ENCODE results near the gene ISOC2.
"Not testable (repeated sequence)": the region's sequence is repeated elsewhere in the genome, so short reads cannot be mapped to it uniquely, and the experiment has no call there.

ISOC2 gene

DNA sequence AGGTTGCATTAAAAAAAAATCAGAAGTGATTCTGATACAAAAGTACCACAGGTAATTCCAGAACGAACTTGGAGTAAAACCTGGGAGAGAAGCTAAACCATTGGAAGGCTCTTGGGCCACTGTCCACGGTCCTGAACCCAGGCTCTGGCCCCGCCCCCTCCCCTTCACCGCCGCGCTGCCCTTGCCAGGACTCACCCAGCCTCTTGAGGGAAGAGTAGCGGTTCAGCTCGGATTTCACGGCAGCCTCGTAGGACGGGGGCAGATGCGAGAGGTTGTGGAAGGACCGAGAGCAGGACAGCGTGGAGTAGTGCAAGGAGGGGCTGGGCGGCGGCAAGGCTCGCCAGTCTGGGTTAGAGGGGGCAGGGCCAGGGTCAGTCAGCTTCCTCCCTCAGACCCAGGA is 24.0 kb downstream of the ISOC2 start:
- DNase-seq, result no peak

DNA sequence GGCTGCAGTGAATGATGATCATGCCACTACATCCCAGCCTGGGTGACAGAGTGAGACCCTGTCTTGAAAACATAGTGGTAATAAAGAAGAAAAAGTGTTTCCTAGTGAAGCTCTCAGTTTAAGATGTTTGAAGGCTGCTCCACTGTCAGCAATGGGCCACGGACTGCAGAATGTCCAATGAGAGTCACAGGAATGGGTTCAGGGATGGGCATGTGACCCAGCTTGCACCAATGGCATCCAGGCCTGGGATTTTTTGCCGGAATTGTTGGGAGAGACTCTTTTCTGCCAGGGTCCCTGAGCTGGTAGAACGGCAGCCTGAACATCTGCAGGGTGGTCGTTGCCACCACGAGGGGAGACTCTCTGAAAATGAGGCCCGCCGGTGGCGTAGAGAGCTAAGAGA is 24.6 kb downstream of the ISOC2 start:
- DNase-seq, result no peak

DNA sequence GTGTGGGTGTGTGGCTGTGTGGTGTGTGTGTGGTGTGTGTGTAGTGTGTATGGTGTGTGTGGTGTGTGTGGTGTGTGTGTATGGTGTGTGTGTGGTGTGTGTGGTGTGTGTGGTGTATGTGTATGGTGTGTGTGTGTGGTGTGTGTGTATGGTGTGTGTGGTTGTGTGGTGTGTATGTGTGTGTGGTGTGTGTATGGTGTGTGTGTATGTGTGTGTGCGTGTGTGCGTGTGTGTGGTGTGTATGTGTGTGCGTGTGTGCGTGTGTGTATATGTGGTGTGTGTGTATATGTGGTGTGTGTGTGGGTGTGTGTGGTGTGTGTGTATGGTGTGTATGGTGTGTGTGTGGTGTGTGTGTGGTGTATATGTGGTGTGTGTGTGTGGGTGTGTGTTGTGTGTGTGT is 26.4 kb downstream of the ISOC2 start:
- DNase-seq, result no peak

- DNase-seq, result no peak
Measured at GRCh38 chr19:55434356-55434919, 27.0 kb downstream of the ISOC2 start.

GRCh38 chr19:55433292-55433691 is 28.1 kb downstream of the ISOC2 start:
- no peak for DNase-seq

DNA sequence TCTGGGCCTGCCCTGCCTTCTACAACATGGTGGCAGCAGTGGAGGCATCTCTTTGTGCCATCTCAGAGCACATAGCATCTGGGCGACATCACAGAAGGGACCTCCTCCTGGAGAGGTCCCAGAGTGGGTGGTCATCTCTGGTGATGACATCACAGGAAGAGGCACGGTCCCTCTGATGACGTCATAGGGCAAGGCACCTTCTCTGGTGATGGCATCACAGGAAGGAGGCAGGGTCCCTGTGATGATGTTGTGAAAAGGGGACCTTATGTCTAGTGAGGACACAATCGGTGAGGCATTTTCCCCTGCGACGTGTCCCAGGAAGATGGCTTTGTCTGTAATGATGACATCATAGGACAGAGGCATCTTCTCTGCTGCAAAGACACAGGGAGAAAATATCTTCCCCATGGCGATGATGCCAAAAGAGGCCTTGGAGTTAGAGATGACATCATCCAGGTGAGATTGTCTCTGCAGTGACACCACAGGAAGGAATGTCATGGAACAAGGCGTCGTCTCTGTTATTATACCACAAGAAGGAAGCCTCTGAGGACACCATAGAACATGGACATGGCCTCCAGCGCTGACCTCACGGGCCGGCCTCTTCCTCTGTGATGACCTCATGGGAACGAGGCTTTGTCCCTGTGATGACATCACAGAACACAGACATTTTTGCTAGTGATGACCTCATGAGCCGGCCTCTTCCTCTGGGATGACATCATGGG is 29.0 kb downstream of the ISOC2 start:
- DNase-seq, result no peak

- DNase-seq, result no peak
Measured at GRCh38 chr19:55431183-55431582, 30.3 kb downstream of the ISOC2 start.

- no peak for DNase-seq
Measured at GRCh38 chr19:55426042-55426441, 35.4 kb downstream of the ISOC2 start.

GRCh38 chr19:55424518-55424917 is 36.9 kb downstream of the ISOC2 start:
- no peak for DNase-seq

- no peak for DNase-seq
Measured at GRCh38 chr19:55423225-55424005, 38.0 kb downstream of the ISOC2 start.

DNA sequence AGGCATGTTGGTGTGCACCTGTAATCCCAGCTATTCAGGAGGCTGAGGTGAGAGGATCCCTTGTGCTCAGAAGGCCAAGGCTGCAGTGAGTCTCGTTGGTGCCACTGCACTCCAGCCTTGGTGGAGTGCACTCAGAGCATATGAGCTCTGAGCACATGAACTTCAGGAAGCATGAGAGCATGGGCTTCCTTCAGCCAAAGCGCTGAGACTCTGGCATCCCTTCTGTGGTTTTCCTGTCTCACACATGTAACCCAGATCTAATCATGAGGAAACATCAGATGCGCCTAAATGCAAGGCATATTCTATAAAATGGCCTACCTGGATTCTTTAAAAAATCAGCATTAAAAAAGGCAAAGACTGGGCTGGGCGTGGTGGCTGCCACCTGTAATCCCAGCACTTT is 40.2 kb downstream of the ISOC2 start:
- peak; percentile 22 to 50 for DNase-seq

DNA sequence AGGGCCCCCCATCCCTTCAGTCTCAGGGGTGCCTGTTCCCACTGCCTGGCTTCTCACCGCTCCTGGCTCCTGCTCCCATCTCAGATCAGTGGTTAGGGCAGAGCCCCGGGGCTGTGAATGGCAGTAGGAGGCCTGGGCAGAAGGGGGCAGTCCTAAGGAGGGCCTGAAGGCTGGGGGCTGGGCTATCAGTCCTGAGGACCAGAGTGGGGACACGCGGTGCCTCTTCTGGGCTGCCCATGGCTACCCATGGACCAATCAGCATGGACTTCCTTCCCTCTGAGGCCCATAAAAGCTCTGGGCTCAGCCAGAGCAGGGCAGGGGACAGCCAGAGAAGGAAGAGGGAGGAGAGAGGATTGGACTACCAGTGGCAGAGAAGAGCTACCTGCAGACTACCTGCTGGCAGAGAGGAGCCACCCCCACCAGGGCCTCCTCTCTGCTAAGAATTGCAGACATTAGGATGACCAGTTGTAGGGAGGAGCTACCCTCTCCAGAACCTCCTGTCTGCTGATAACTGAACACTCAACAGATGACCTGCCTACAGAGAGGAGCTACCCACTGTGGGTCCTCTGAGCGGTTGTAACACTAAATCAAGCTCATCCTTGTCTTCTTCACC is 41.7 kb downstream of the ISOC2 start:
- no peak for DNase-seq

GRCh38 chr19:55419103-55419502 is 42.3 kb downstream of the ISOC2 start:
- no peak for DNase-seq

DNA sequence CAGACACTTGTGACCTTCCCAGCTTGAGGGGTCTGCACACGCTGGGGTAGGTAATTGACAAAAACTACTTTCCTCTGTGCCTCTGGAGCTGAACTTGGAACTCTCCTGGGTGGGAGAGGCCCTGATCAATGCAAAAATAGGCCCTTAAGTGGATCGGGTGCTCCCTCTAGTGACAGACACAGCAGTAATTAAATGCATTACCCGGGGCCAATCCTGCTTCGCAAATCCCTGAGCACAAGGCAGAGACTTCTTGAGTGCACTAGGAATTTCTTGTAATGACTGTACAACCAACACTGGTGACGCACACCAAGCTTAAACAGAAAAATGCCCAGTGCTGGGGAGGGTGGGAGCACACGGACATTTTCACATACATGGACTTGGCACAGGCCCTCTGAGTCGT is 43.3 kb downstream of the ISOC2 start:
- peak; percentile 58 to 72 for DNase-seq

GRCh38 chr19:55410168-55410567 is 51.3 kb downstream of the ISOC2 start:
- no peak for DNase-seq

- DNase-seq, result not testable (repeated sequence)
Measured at GRCh38 chr19:55409179-55409578, 52.3 kb downstream of the ISOC2 start.

- DNase-seq, result no peak
Measured at GRCh38 chr19:55408533-55408872, 52.9 kb downstream of the ISOC2 start.

DNA sequence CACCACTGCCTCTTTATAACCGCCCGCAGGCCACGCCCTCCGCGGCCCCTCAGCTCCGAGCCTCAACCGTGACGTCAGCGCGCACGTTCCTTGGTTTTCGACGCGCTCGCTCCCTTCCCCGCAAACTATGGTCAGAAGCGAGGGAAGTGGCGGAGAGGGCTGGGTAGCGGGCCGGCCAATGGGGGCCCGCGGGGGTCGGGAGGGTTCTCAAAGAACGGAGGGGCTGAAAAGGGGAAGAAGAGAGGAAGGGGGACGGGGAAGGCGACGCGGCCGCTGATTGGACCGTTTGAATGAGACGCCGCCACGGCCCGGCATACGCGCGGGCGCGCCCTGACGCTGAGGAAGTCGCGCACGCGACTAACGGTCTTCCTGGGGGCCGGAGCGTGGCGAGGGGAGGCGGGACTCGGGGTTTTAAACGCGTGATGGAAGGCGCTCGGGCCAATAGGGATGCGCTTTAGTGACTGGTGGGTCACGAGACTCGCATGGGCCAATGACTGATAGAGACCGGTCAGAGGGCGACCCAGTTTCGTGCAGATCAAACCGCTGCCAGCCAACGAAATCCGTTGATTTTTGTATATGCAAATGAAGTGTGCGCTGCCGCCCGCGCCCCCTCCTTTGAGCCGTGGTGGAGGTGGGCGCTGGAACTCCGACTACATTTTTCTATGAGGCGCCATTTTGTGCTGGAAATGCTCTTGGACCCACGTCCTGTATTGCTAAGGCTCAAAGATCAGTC is 53.5 kb downstream of the ISOC2 start:
- peak; percentile 98 to 99 for DNase-seq

DNA sequence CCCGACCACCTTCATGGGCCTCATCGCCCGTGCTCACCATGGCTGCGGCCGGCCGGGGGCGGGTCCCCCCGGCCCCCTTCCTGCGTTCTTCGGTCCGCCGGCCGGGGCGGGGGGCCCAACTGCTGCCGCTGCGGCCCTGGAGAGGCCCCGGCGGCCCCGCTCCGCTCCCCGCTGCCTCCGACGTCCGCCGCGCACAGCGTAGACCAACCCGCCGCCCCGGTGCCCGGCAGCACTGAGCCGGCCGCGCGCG is 54.0 kb downstream of the ISOC2 start, which contains the start of gene UBE2S:
TSS of gene UBE2S (minus strand) at position 239 of the 250 bp plus-strand sequence. CDS start at position 40, 199 bp downstream.
- DNase-seq, result not testable (repeated sequence)

- peak; percentile 17 to 28 for DNase-seq
Measured at GRCh38 chr19:55406826-55407549, 54.5 kb downstream of the ISOC2 start.

- peak in 1 of 2 donors; percentile 14 for DNase-seq
Measured at GRCh38 chr19:55406091-55406825, 55.2 kb downstream of the ISOC2 start.

DNA sequence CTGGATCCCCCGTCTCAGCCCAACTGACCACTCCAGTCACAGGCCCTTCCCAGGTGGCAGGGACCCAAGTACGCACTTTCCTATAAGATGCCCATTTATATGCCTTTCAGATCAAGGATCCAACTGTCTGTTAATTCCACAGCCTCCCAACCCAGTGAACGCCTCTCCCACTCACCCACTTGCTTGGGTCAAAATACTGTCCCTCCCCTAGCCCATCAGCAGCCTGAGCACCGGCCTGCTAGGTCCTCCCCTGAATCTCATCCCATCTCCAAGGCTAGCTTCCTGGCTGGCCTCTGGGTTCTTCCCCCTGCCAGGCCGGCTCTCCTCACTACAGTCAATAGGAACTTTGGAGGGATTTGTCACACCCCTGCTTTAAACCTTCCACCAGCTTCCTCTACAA is 55.8 kb downstream of the ISOC2 start:
- DNase-seq, result no peak
